Upper lobe of left lung (tissue), 4 donors: ENCODE measurements around the gene DMWD.

Source experiments
- CTCF ChIP-seq, 6 experiments: fragments of 450-650 bp in 4 of 6; fragments of 200-600 bp in 2 of 6; sonication (generic) in 2 of 6; IDR thresholded peaks; one replicate each; pipeline ENCODE4 v1.5.1; 2016 to 2019; ENCODE audit warnings: antibody characterized with exemption in 6 of 6
- POLR2A ChIP-seq, 4 donors: fragments of 450-650 bp; IDR thresholded peaks; one replicate each; pipeline ENCODE4 v1.5.1; 2016 to 2017; ENCODE audit warnings: antibody characterized with exemption in 4 of 4, mild to moderate bottlenecking in 2 of 4

- TF ChIP-seq POLR2A (IDR thresholded peaks at IDR 0.05) (no peak), CTCF (IDR thresholded peaks at IDR 0.05) (no peak)
Measured at GRCh38 chr19:45784096-45784495, 8.5 kb downstream of the DMWD start.
